Hypothalamus (tissue), 51 donors: Measurements from ENCODE around the gene TBC1D3G.
"Not testable (repeated sequence)": the region's sequence is repeated elsewhere in the genome, so short reads cannot be mapped to it uniquely, and the experiment has no call there.

ENCODE experiments used
- DNase-seq, 51 donors: peaks; one replicate each; lab custom pipeline; 2025; lab: John Stamatoyannopoulos, UW

The TBC1D3G gene

GRCh38 chr17:36323584-36323983 lies at the start of gene TBC1D3G:
TBC1D3G (plus strand) TSS chr17:36323884; CDS start chr17:36325412, 1,528 bp downstream.
- not testable (repeated sequence) for DNase-seq

GRCh38 chr17:36283256-36283655 lies 40.4 kb upstream of the TBC1D3G start:
- not testable (repeated sequence) for DNase-seq

- not testable (repeated sequence) for DNase-seq
These were observed 39.5 kb upstream of the TBC1D3G start for GRCh38 chr17:36284219-36284618.

- DNase-seq = not testable (repeated sequence)
These were observed 33.6 kb upstream of the TBC1D3G start for GRCh38 chr17:36289965-36290612.

- DNase-seq = not testable (repeated sequence)
These were observed 28.5 kb upstream of the TBC1D3G start for GRCh38 chr17:36295161-36295560.

- not testable (repeated sequence) for DNase-seq
These were observed 7.9 kb upstream of the TBC1D3G start for GRCh38 chr17:36315736-36316135.

- not testable (repeated sequence) for DNase-seq
These were observed 38.8 kb downstream of the TBC1D3G start for GRCh38 chr17:36362496-36362895.

- not testable (repeated sequence) for DNase-seq
These were observed 52.3 kb downstream of the TBC1D3G start for GRCh38 chr17:36375938-36376337.
